DND-41 (cell line): Measurements from ENCODE around the gene VSTM2B.

ENCODE experiments used
- ATAC-seq: fragments of 200-7000 bp; cut with Tn5 transposase; 3 replicates; pipeline ENCODE4 v1.9.1; 2021; ENCODE audit warnings: low read depth; ENCODE audit not compliant: insufficient read depth
- DNase-seq: peaks from one replicate; pipeline ENCODE4 v3.0.0-alpha.2; 2020
- H2AFZ ChIP-seq: 2 replicates; pipeline ENCODE4 v1.6.0; 2012; ENCODE audit warnings: low read depth, low read length
- H3K27ac ChIP-seq: 2 replicates; pipeline ENCODE4 v1.5.1; 2012; ENCODE audit warnings: low read length, inconsistent platforms
- H3K27me3 ChIP-seq: fragments of 200-600 bp; sonication (generic); 2 replicates; pipeline ENCODE4 v1.6.0; 2012; ENCODE audit warnings: low read length, mild to moderate bottlenecking, inconsistent platforms; ENCODE audit not compliant: insufficient read depth, poor library complexity
- H3K36me3 ChIP-seq: 2 replicates; pipeline ENCODE4 v1.5.1; 2012; ENCODE audit warnings: low read length, inconsistent platforms; ENCODE audit not compliant: insufficient read depth
- H3K4me1 ChIP-seq: 2 replicates; pipeline ENCODE4 v1.5.1; 2012; ENCODE audit warnings: mild to moderate bottlenecking, low read length; ENCODE audit not compliant: insufficient read depth
- H3K4me2 ChIP-seq: 2 replicates; pipeline ENCODE4 v1.6.0; 2012; ENCODE audit warnings: mild to moderate bottlenecking, moderate library complexity, low read length, inconsistent platforms; ENCODE audit not compliant: insufficient read depth
- H3K4me3 ChIP-seq, 2 experiments: fragments of 200-600 bp in 1 of 2; shearing (Covaris generic) in 1 of 2; 2 replicates each; pipeline ENCODE4 v1.5.1; 2012 to 2016; ENCODE audit warnings: inconsistent platforms in 2 of 2, low read length in 2 of 2, mild to moderate bottlenecking in 2 of 2, low read depth in 1 of 2, moderate library complexity in 1 of 2
- H3K79me2 ChIP-seq: 2 replicates; pipeline ENCODE4 v1.6.0; 2012; ENCODE audit warnings: low read length, inconsistent platforms; ENCODE audit not compliant: insufficient read depth
- H3K9ac ChIP-seq: 2 replicates; pipeline ENCODE4 v1.6.0; 2012; ENCODE audit warnings: low read depth, mild to moderate bottlenecking, inconsistent platforms, low read length, moderate library complexity
- H3K9me3 ChIP-seq: 2 replicates; pipeline ENCODE4 v1.5.1; 2012; ENCODE audit warnings: low read length, moderate library complexity, mild to moderate bottlenecking, inconsistent platforms; ENCODE audit not compliant: insufficient read depth, severe bottlenecking
- H4K20me1 ChIP-seq: 2 replicates; pipeline ENCODE4 v1.6.0; 2012; ENCODE audit warnings: low read length; ENCODE audit not compliant: insufficient read depth
- CTCF ChIP-seq: IDR thresholded peaks from 2 replicates; pipeline ENCODE4 v1.5.1; 2012; ENCODE audit warnings: borderline replicate concordance, low read length, moderate library complexity, mild to moderate bottlenecking; ENCODE audit not compliant: poor library complexity, severe bottlenecking; ENCODE audit errors: extremely low read depth
- EZH2 ChIP-seq: IDR thresholded peaks from 3 replicates; pipeline ENCODE4 v1.6.1; 2012; ENCODE audit warnings: borderline replicate concordance, low read depth, mild to moderate bottlenecking, moderate library complexity, low read length, inconsistent platforms; ENCODE audit not compliant: severe bottlenecking

Gene VSTM2B

GRCh38 chr19:29482855-29483640, 42.7 kb upstream of the VSTM2B start:
- Histone ChIP-seq H3K27me3 (no peaks in the 10 kb centered on the region), H3K27ac (no peak overlapping the region), H4K20me1 (no peaks in the 10 kb centered on the region), H3K9me3 (peaks cover 14% of the 10 kb centered on the region), H3K36me3 (no peaks in the 10 kb centered on the region), H3K9ac (no peak overlapping the region), H3K4me1 (peaks cover 14% of the 10 kb centered on the region), H2AFZ (no peak overlapping the region), H3K79me2 (no peaks in the 10 kb centered on the region), H3K4me2 (no peak overlapping the region), H3K4me3 (no peak overlapping the region)
- TF ChIP-seq EZH2: no peak
- DNase-seq: no peak
- ATAC-seq: no peak

GRCh38 chr19:29483641-29483920, 42.2 kb upstream of the VSTM2B start:
- Histone ChIP-seq H3K4me3 (no peak overlapping the region), H4K20me1 (no peaks in the 10 kb centered on the region), H3K36me3 (no peaks in the 10 kb centered on the region), H3K79me2 (no peaks in the 10 kb centered on the region), H3K9ac (no peak overlapping the region), H3K4me1 (peaks cover 18% of the 10 kb centered on the region), H2AFZ (no peak overlapping the region), H3K27ac (no peak overlapping the region), H3K9me3 (peaks cover 14% of the 10 kb centered on the region), H3K4me2 (no peak overlapping the region), H3K27me3 (no peaks in the 10 kb centered on the region)
- ATAC-seq (no peak), DNase-seq (no peak)
- no peak for TF ChIP-seq CTCF
- TF ChIP-seq EZH2: no peak

GRCh38 chr19:29483944-29484581, 41.7 kb upstream of the VSTM2B start:
- TF ChIP-seq CTCF (no peak), EZH2 (no peak)
- Histone ChIP-seq H3K27me3 (no peaks in the 10 kb centered on the region), H3K4me2 (no peak overlapping the region), H3K4me1 (peaks cover 18% of the 10 kb centered on the region), H3K36me3 (no peaks in the 10 kb centered on the region), H3K9ac (no peak overlapping the region), H3K9me3 (peaks cover 14% of the 10 kb centered on the region), H4K20me1 (no peaks in the 10 kb centered on the region), H3K4me3 (no peak overlapping the region), H3K79me2 (no peaks in the 10 kb centered on the region), H3K27ac (no peak overlapping the region), H2AFZ (no peak overlapping the region)
- ATAC-seq: no peak
- no peak for DNase-seq

GRCh38 chr19:29484876-29485275, 40.9 kb upstream of the VSTM2B start:
- Histone ChIP-seq H3K79me2 (no peaks in the 10 kb centered on the region), H3K27me3 (no peaks in the 10 kb centered on the region), H3K4me2 (no peak overlapping the region), H3K4me3 (no peak overlapping the region), H2AFZ (no peak overlapping the region), H3K27ac (no peak overlapping the region), H3K4me1 (peaks cover 18% of the 10 kb centered on the region), H3K9me3 (peaks cover 11% of the 10 kb centered on the region), H3K9ac (no peak overlapping the region), H3K36me3 (no peaks in the 10 kb centered on the region), H4K20me1 (no peaks in the 10 kb centered on the region)
- TF ChIP-seq EZH2 (no peak), CTCF (no peak)
- no peak for DNase-seq
- ATAC-seq: no peak
